DND-41 (cell line): ENCODE measurements around the gene RBM47.
"Not testable (repeated sequence)": the region's sequence is repeated elsewhere in the genome, so short reads cannot be mapped to it uniquely, and the experiment has no call there.

Experiments
- CTCF ChIP-seq: IDR thresholded peaks from 2 replicates; pipeline ENCODE4 v1.5.1; 2012; ENCODE audit warnings: borderline replicate concordance, low read length, moderate library complexity, mild to moderate bottlenecking; ENCODE audit not compliant: poor library complexity, severe bottlenecking; ENCODE audit errors: extremely low read depth
- EZH2 ChIP-seq: IDR thresholded peaks from 3 replicates; pipeline ENCODE4 v1.6.1; 2012; ENCODE audit warnings: borderline replicate concordance, low read depth, mild to moderate bottlenecking, moderate library complexity, low read length, inconsistent platforms; ENCODE audit not compliant: severe bottlenecking

- TF ChIP-seq CTCF, EZH2: not testable (repeated sequence)
Measured at GRCh38 chr4:40446261-40446750, 183.4 kb downstream of the RBM47 start.
